Panc1 (cell line): ENCODE results near the gene MAP2K1. TPM values are rescaled to one million over a fixed set of nuclear protein-coding genes. Genes with fewer than 3 reads are reported as not detected.

Experiments used
- ATAC-seq: fragments of 200-7000 bp; cut with Tn5 transposase; 2 replicates; pipeline ENCODE4 v1.9.1; 2020; ENCODE audit warnings: mild to moderate bottlenecking, moderate library complexity
- BruUV-seq: library from RNA; stranded (reverse); fragments of 400-500 nt; replicated peaks from 2 replicates; lab custom pipeline; 2021; lab: Mats Ljungman, UMichigan
- CTCF ChIA-PET: fragments of 300-600 bp; sonication (Branson Sonifier 250); formaldehyde crosslinking; loops from one replicate; lab custom pipeline; 2022; ENCODE audit warnings: antibody characterized with exemption; lab: Charles Lee
- POLR2A ChIA-PET: fragments of 300-600 bp; sonication (Branson Sonifier 250); formaldehyde crosslinking; loops from one replicate; lab custom pipeline; 2022; ENCODE audit warnings: antibody characterized with exemption; lab: Charles Lee
- DNase-seq: peaks from one replicate; pipeline ENCODE4 v3.0.0-alpha.2; 2010; ENCODE audit warnings: low read depth, low spot score
- H3K27ac ChIP-seq: 2 replicates; pipeline ENCODE4 v1.5.1; 2011; ENCODE audit warnings: mild to moderate bottlenecking, low read length, inconsistent platforms
- H3K27me3 ChIP-seq: fragments of 200-500 bp; sonication (Bioruptor generic); 2 replicates; pipeline ENCODE4 v1.6.0; 2014; ENCODE audit warnings: low read length, inconsistent platforms; ENCODE audit not compliant: control insufficient read depth, insufficient read depth
- H3K36me3 ChIP-seq: fragments of 200-500 bp; sonication (Bioruptor generic); 2 replicates; pipeline ENCODE4 v1.5.1; 2014; ENCODE audit warnings: inconsistent platforms, mild to moderate bottlenecking, low read length, moderate library complexity; ENCODE audit not compliant: control insufficient read depth, insufficient read depth
- H3K4me1 ChIP-seq: 2 replicates; pipeline ENCODE4 v1.5.1; 2011; ENCODE audit warnings: inconsistent platforms, mild to moderate bottlenecking, low read length, moderate library complexity; ENCODE audit not compliant: control insufficient read depth, insufficient read depth
- H3K4me3 ChIP-seq, 2 experiments: 2 replicates each; pipeline ENCODE4 v1.5.1; 2011 to 2012; ENCODE audit warnings: low read depth in 2 of 2, low read length in 2 of 2, mild to moderate bottlenecking in 2 of 2, inconsistent platforms in 1 of 2, moderate library complexity in 1 of 2
- H3K9me3 ChIP-seq: fragments of 200-500 bp; sonication (Bioruptor generic); 2 replicates; pipeline ENCODE4 v1.5.1; 2014; ENCODE audit warnings: low read depth, mild to moderate bottlenecking, inconsistent platforms, low read length, moderate library complexity; ENCODE audit not compliant: control insufficient read depth, insufficient read depth
- POLR2AphosphoS5 ChIP-seq: IDR thresholded peaks from 2 replicates; pipeline ENCODE4 v1.6.1; 2012; ENCODE audit warnings: mild to moderate bottlenecking, low read depth, low read length, moderate library complexity
- SIN3A ChIP-seq: IDR thresholded peaks from 2 replicates; pipeline ENCODE4 v1.6.1; 2012; ENCODE audit warnings: low read depth, mild to moderate bottlenecking, low read length, moderate library complexity, borderline replicate concordance; ENCODE audit not compliant: insufficient read depth
- TCF7L2 ChIP-seq: IDR thresholded peaks from 2 replicates; pipeline ENCODE4 v1.6.1; 2011; ENCODE audit warnings: mild to moderate bottlenecking, low read depth, low read length, inconsistent platforms
- in situ Hi-C: cut with HindIII; loops from 2 replicates; pipeline ENCODE4 v1.10.0; 2016; ENCODE audit warnings: low sequenced_read_pairs, low pct_unique_long_range_greater_than_20kb
- intact Hi-C: fragments of 100-400 bp; cut with micrococcal nuclease; formaldehyde crosslinking; loops from one replicate; pipeline ENCODE4 v1.10.0; 2022; ENCODE audit not compliant: unreplicated experiment
- total RNA-seq: library from RNA; stranded (reverse); gene quantifications from one replicate; pipeline ENCODE4 v1.2.1, GENCODE V29; 2021; ENCODE audit not compliant: unreplicated experiment
- TF ChIP-seq, protein P1 (sequence below): fragments of 450-650 bp; IDR thresholded peaks from 2 replicates; pipeline ENCODE4 v1.5.1; 2017; ENCODE audit warnings: mild to moderate bottlenecking
- TF ChIP-seq, protein P2 (sequence below), 2 experiments: IDR thresholded peaks; 2 replicates each; pipeline ENCODE4 v1.6.1; 2011 to 2012; ENCODE audit warnings: low read depth in 2 of 2, control low read depth in 1 of 2, low read length in 1 of 2, mild to moderate bottlenecking in 1 of 2, moderate library complexity in 1 of 2; ENCODE audit not compliant: insufficient read depth in 1 of 2

MAP2K1 gene
- total RNA-seq, 1 experiment from 2014 or later = 67.9 TPM

DNA sequence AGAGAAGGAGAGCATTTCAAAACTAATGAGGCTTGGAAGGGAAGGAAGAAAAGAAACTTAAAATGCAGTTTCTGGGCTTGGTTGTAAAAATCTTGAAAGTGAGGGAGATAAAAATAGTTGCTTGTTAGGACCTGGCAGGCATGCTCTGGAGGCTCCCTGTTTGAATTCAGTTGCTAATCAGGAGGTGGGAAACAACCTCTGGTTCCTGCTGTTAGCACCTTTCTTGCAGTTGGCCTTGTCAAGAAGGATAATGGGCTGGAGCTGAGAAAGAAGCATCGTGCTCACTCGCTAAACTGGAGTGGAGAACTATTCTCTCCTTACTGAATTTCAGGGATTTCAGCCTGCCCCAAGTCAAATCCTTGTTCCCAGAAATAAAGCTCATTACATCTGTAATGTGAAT is 87.4 kb downstream of the MAP2K1 start:
- Histone ChIP-seq H3K4me3 (no peak overlapping the region), H3K27me3 (no peaks in the 10 kb centered on the region), H3K4me1 (no peaks in the 10 kb centered on the region), H3K9me3 (no peaks in the 10 kb centered on the region), H3K36me3 (no peaks in the 10 kb centered on the region), H3K27ac (no peak overlapping the region)
- CTCF ChIA-PET = no interaction called here
- ATAC-seq (no peak), DNase-seq (no peak)
- POLR2A ChIA-PET = no interaction called here
- no TSS peak for BruUV-seq
- in situ Hi-C loops (no loop called here), intact Hi-C loops (no loop called here)
- TF ChIP-seq, protein P1, sequence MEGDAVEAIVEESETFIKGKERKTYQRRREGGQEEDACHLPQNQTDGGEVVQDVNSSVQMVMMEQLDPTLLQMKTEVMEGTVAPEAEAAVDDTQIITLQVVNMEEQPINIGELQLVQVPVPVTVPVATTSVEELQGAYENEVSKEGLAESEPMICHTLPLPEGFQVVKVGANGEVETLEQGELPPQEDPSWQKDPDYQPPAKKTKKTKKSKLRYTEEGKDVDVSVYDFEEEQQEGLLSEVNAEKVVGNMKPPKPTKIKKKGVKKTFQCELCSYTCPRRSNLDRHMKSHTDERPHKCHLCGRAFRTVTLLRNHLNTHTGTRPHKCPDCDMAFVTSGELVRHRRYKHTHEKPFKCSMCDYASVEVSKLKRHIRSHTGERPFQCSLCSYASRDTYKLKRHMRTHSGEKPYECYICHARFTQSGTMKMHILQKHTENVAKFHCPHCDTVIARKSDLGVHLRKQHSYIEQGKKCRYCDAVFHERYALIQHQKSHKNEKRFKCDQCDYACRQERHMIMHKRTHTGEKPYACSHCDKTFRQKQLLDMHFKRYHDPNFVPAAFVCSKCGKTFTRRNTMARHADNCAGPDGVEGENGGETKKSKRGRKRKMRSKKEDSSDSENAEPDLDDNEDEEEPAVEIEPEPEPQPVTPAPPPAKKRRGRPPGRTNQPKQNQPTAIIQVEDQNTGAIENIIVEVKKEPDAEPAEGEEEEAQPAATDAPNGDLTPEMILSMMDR = no peak
- TF ChIP-seq TCF7L2 = no peak
- no peak for TF ChIP-seq POLR2AphosphoS5
- TF ChIP-seq SIN3A = no peak
- TF ChIP-seq, protein P2, sequence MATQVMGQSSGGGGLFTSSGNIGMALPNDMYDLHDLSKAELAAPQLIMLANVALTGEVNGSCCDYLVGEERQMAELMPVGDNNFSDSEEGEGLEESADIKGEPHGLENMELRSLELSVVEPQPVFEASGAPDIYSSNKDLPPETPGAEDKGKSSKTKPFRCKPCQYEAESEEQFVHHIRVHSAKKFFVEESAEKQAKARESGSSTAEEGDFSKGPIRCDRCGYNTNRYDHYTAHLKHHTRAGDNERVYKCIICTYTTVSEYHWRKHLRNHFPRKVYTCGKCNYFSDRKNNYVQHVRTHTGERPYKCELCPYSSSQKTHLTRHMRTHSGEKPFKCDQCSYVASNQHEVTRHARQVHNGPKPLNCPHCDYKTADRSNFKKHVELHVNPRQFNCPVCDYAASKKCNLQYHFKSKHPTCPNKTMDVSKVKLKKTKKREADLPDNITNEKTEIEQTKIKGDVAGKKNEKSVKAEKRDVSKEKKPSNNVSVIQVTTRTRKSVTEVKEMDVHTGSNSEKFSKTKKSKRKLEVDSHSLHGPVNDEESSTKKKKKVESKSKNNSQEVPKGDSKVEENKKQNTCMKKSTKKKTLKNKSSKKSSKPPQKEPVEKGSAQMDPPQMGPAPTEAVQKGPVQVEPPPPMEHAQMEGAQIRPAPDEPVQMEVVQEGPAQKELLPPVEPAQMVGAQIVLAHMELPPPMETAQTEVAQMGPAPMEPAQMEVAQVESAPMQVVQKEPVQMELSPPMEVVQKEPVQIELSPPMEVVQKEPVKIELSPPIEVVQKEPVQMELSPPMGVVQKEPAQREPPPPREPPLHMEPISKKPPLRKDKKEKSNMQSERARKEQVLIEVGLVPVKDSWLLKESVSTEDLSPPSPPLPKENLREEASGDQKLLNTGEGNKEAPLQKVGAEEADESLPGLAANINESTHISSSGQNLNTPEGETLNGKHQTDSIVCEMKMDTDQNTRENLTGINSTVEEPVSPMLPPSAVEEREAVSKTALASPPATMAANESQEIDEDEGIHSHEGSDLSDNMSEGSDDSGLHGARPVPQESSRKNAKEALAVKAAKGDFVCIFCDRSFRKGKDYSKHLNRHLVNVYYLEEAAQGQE (IDR thresholded peaks at IDR 0.05; ENCODE audit: insufficient read depth in 1 of 2, low read depth in 2 of 2, low read length in 1 of 2) = no peak

DNA sequence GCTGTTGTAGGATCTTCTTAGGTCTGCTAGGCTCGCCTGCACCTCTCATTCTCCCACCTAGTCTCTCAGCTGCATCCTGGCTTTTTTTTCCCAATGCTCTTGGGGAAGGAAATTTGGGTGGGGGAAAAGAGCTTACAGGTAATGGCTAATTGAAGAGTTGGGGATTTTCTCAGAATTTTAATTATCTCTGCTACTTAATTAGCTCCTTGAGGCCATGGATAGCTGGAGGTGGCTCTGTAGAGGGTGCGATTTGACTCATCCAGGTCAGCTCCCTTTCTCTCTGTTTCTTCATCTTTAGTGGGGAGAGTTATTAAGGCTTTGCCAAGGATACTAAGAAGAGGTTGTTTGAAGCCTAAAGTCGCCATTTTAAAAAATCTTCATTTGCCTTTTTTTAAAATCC is 88.3 kb downstream of the MAP2K1 start:
- Histone ChIP-seq H3K27me3 (no peaks in the 10 kb centered on the region), H3K9me3 (no peaks in the 10 kb centered on the region), H3K4me1 (no peaks in the 10 kb centered on the region), H3K4me3 (no peak overlapping the region), H3K36me3 (no peaks in the 10 kb centered on the region), H3K27ac (no peak overlapping the region)
- no TSS peak for BruUV-seq
- DNase-seq = no peak
- TF ChIP-seq, protein P2 (IDR thresholded peaks at IDR 0.05; ENCODE audit: insufficient read depth in 1 of 2, low read depth in 2 of 2, low read length in 1 of 2) = no peak
- TF ChIP-seq POLR2AphosphoS5 (no peak), TCF7L2 (no peak), SIN3A (no peak)
- TF ChIP-seq, protein P1 = no peak
- ATAC-seq = no peak
- in situ Hi-C loops (no loop called here), intact Hi-C loops (no loop called here)
- POLR2A ChIA-PET = no interaction called here
- CTCF ChIA-PET = no interaction called here
